ENCODE measurements around the gene HDAC9. TPM values are rescaled to one million over a fixed set of nuclear protein-coding genes. Genes with fewer than 3 reads are reported as not detected.
A peak's percentile ranks its signal among the peaks of the same experiment; 100 is the strongest.

HDAC9 gene
- total and polyA plus RNA-seq, 8 donors = 1.3 to 12.3 (median 3.5) TPM

GRCh38 chr7:19051767-19052375 is 556.3 kb downstream of the HDAC9 start:
- H3K4me1 ChIP-seq = no peaks in the 10 kb centered on the region
- H3K27ac ChIP-seq = no peak overlapping the region
- ATAC-seq = peak in 2 of 4 donors; percentile 46 to 56
- intact Hi-C loops (cut with DNase I) = no loop called here
- H3K36me3 ChIP-seq = no peaks in the 10 kb centered on the region
- peak in 2 of 6 donors; percentile 22 to 30 for DNase-seq
- H3K4me3 ChIP-seq = no peak overlapping the region
- no peaks in the 10 kb centered on the region for H3K9me3 ChIP-seq
- FAIRE-seq = no peak
- no peaks in the 10 kb centered on the region for H3K27me3 ChIP-seq
- peak; percentile 62 to 66 (median 64) for TF ChIP-seq CTCF (IDR thresholded peaks at IDR 0.05)
- 48 to 60% methylated on average over 7 of the region's 7 CpGs for WGBS, 2 donors

All from pancreas (tissue), 10 donors.